ENCODE measurements around the gene RABL3.

The RABL3 gene

GRCh38 chr3:120661106-120661905 lies 81.0 kb downstream of the RABL3 start:
- DNase-seq (ENCODE audit: low read depth) = no peak
- no peak for TF ChIP-seq CTCF (conservative IDR thresholded peaks at IDR 0.05; ENCODE audit: low read length)
- no peak overlapping the region for H3K4me3 ChIP-seq (ENCODE audit: low read length)

GRCh38 chr3:120659834-120660233 lies 82.5 kb downstream of the RABL3 start:
- DNase-seq (ENCODE audit: low read depth) = no peak
- H3K4me3 ChIP-seq (ENCODE audit: low read length) = no peak overlapping the region
- no peak for TF ChIP-seq CTCF (conservative IDR thresholded peaks at IDR 0.05; ENCODE audit: low read length)

- no peak for DNase-seq (ENCODE audit: low read depth)
- no peak overlapping the region for H3K4me3 ChIP-seq (ENCODE audit: low read length)
- TF ChIP-seq CTCF (conservative IDR thresholded peaks at IDR 0.05; ENCODE audit: low read length) = no peak
Measured at GRCh38 chr3:120659285-120659684, 83.0 kb downstream of the RABL3 start.

- H3K4me3 ChIP-seq (ENCODE audit: low read length) = no peak overlapping the region
- no peak for TF ChIP-seq CTCF (conservative IDR thresholded peaks at IDR 0.05; ENCODE audit: low read length)
- no peak for DNase-seq (ENCODE audit: low read depth)
Measured at GRCh38 chr3:120652896-120653545, 89.3 kb downstream of the RABL3 start.

GRCh38 chr3:120652281-120652680 lies 90.0 kb downstream of the RABL3 start:
- no peak for DNase-seq (ENCODE audit: low read depth)
- no peak for TF ChIP-seq CTCF (conservative IDR thresholded peaks at IDR 0.05; ENCODE audit: low read length)
- no peak overlapping the region for H3K4me3 ChIP-seq (ENCODE audit: low read length)

GRCh38 chr3:120650311-120650710 lies 92.0 kb downstream of the RABL3 start:
- no peak for TF ChIP-seq CTCF (conservative IDR thresholded peaks at IDR 0.05; ENCODE audit: low read length)
- H3K4me3 ChIP-seq (ENCODE audit: low read length) = no peak overlapping the region
- no peak for DNase-seq (ENCODE audit: low read depth)

- H3K4me3 ChIP-seq (ENCODE audit: low read length) = no peak overlapping the region
- no peak for TF ChIP-seq CTCF (conservative IDR thresholded peaks at IDR 0.05; ENCODE audit: low read length)
- DNase-seq (ENCODE audit: low read depth) = no peak
Measured at GRCh38 chr3:120649830-120650233, 92.5 kb downstream of the RABL3 start.

Data from AG10803 (cell line).